K562 (cell line): ENCODE data around the gene SDR9C7. TPM values are rescaled to one million over a fixed set of nuclear protein-coding genes. Genes with fewer than 3 reads are reported as not detected.

Source experiments
- ATAC-seq: fragments of 200-7000 bp; cut with Tn5 transposase; 3 replicates; pipeline ENCODE4 v1.9.1; 2020; ENCODE audit warnings: moderate library complexity
- BruUV-seq: library from RNA; stranded (reverse); fragments of 400-500 nt; replicated peaks from 2 replicates; lab custom pipeline; 2021; lab: Mats Ljungman, UMichigan
- CTCF ChIA-PET: fragments of 300-600 bp; formaldehyde crosslinking; extraction: SDS; loops from one replicate; lab custom pipeline; 2021; ENCODE audit warnings: low intra/inter-chr PET ratio; lab: Yijun Ruan, JAX
- POLR2A ChIA-PET: fragments of 300-600, 350-650 bp; sonication (Branson Sonifier 250); formaldehyde crosslinking; extraction: SDS; loops from one replicate; lab custom pipeline; 2021; ENCODE audit warnings: antibody characterized with exemption, inconsistent platforms; lab: Yijun Ruan, JAX
- DNase-seq, 4 experiments: peaks; one replicate each; pipeline versions ENCODE4 v3.0.0 to v3.0.0-alpha.2; 2011 to 2018; ENCODE audit warnings: low spot score in 3 of 4, mixed read lengths in 3 of 4; ENCODE audit errors: extremely low read depth in 1 of 4
- FAIRE-seq: peaks from 2 replicates; lab custom pipeline; 2011; peaks lifted over from hg19 to GRCh38; lab: Jason Lieb, UNC
- H2AFZ ChIP-seq: 2 replicates; pipeline ENCODE4 v1.6.0; 2011; ENCODE audit warnings: low read depth, low read length, control low read depth, inconsistent platforms
- H3K27ac ChIP-seq: fragments of 200-600 bp; 3 replicates; pipeline ENCODE4 v1.8.0; 2011; ENCODE audit warnings: low read depth, mild to moderate bottlenecking, control low read depth, inconsistent platforms, low read length, moderate library complexity, mixed read lengths; ENCODE audit errors: extremely low read depth
- H3K27me3 ChIP-seq, 2 experiments: fragments of 300-600 bp in 1 of 2; 2 replicates in 1 of 2; 3 replicates in 1 of 2; pipeline versions ENCODE4 v1.6.0 to v1.8.0; 2011; ENCODE audit warnings: inconsistent platforms in 2 of 2, low read length in 2 of 2, mild to moderate bottlenecking in 1 of 2, mixed read lengths in 1 of 2, moderate library complexity in 1 of 2; ENCODE audit not compliant: control insufficient read depth in 2 of 2, insufficient read depth in 2 of 2
- H3K36me3 ChIP-seq: fragments of 300-600 bp; 3 replicates; pipeline ENCODE4 v1.8.0; 2011; ENCODE audit warnings: mild to moderate bottlenecking, low read length, inconsistent platforms; ENCODE audit not compliant: control insufficient read depth, insufficient read depth
- H3K4me1 ChIP-seq, 2 experiments: fragments of 200-600 bp in 1 of 2; replicated peaks in 1 of 2; 2 replicates in 1 of 2; 3 replicates in 1 of 2; pipeline versions ENCODE4 v1.5.1 to v1.8.0; 2011; ENCODE audit warnings: inconsistent platforms in 2 of 2, low read length in 2 of 2, mild to moderate bottlenecking in 1 of 2, mixed read lengths in 1 of 2, moderate library complexity in 1 of 2; ENCODE audit not compliant: control insufficient read depth in 2 of 2, insufficient read depth in 2 of 2
- H3K4me2 ChIP-seq: 2 replicates; pipeline ENCODE4 v1.6.1; 2011; ENCODE audit warnings: low read length, control low read depth, inconsistent platforms, mixed read lengths; ENCODE audit not compliant: insufficient read depth
- H3K4me3 ChIP-seq: fragments of 200-600 bp; sonication (generic), shearing (Covaris generic); 2 replicates; pipeline ENCODE4 v1.5.1; 2016; ENCODE audit warnings: control low read depth, inconsistent platforms
- H3K79me2 ChIP-seq: fragments of 200-600 bp; 3 replicates; pipeline ENCODE4 v1.8.0; 2011; ENCODE audit warnings: low read length, inconsistent platforms; ENCODE audit not compliant: control insufficient read depth, insufficient read depth
- H3K9ac ChIP-seq, 2 experiments: 2 replicates each; pipeline versions ENCODE4 v1.6.0 to v1.6.1; 2011; ENCODE audit warnings: low read depth in 2 of 2, low read length in 2 of 2, control low read depth in 1 of 2, inconsistent platforms in 1 of 2, mild to moderate bottlenecking in 1 of 2, mixed read lengths in 1 of 2; ENCODE audit not compliant: insufficient read depth in 1 of 2
- H3K9me1 ChIP-seq: one replicate; pipeline ENCODE4 v1.6.0; 2011; ENCODE audit warnings: inconsistent platforms, mild to moderate bottlenecking, low read length, moderate library complexity; ENCODE audit not compliant: control insufficient read depth, insufficient read depth
- H3K9me3 ChIP-seq: replicated peaks from 2 replicates; pipeline ENCODE4 v1.5.1; 2011; ENCODE audit warnings: low read depth, low read length, inconsistent platforms; ENCODE audit not compliant: control insufficient read depth, insufficient read depth
- H4K20me1 ChIP-seq: replicated peaks from 2 replicates; pipeline ENCODE4 v1.6.1; 2011; ENCODE audit warnings: low read length, inconsistent platforms, mixed read lengths; ENCODE audit not compliant: control insufficient read depth, insufficient read depth
- HDGF ChIP-seq: fragments of 450-650 bp; IDR thresholded peaks from 2 replicates; pipeline ENCODE4 v1.6.1; 2016
- HNRNPL ChIP-seq: fragments of 200-400 bp; formaldehyde crosslinking; IDR thresholded peaks from 2 replicates; pipeline ENCODE4 v1.6.1; 2017; ENCODE audit warnings: low read depth, mild to moderate bottlenecking, low read length
- MYBL2 ChIP-seq, 2 experiments: fragments of 450-650 bp in 1 of 2; sonication (generic) in 1 of 2; formaldehyde crosslinking in 1 of 2; IDR thresholded peaks; 2 replicates each; pipeline versions ENCODE4 v1.6.1 to v1.8.1; 2017 to 2022; ENCODE audit warnings: borderline replicate concordance in 1 of 2, inconsistent platforms in 1 of 2, low read depth in 1 of 2, mild to moderate bottlenecking in 1 of 2, missing genetic modification reagents in 1 of 2, moderate library complexity in 1 of 2
- ZBTB7A ChIP-seq: IDR thresholded peaks from 2 replicates; pipeline ENCODE4 v1.6.1; 2011; ENCODE audit warnings: low read depth, mild to moderate bottlenecking, low read length, moderate library complexity, borderline replicate concordance; ENCODE audit not compliant: control insufficient read depth
- WGBS: fragments of 100-300 bp; shearing (Covaris generic); methylation state at CpG from one replicate; pipeline ENCODE4 v1.1.6; 2016; ENCODE audit warnings: low coverage, mixed read lengths; ENCODE audit not compliant: insufficient coverage; ENCODE audit errors: missing lambda C conversion rate; 5-methylcytosine and 5-hydroxymethylcytosine counted together
- in situ Hi-C: fragments of 300-500 bp; cut with MboI; formaldehyde crosslinking; loops from 4 replicates; pipeline ENCODE4 v1.15.0; 2018; ENCODE audit warnings: inconsistent platforms, mixed read lengths
- intact Hi-C: fragments of 100-400 bp; cut with micrococcal nuclease; formaldehyde crosslinking; loops from 2 replicates; pipeline ENCODE4 v1.14.2; 2022
- polyA plus RNA-seq, 8 experiments: library from polyadenylated mRNA; depleted of rRNA in 4 of 8; stranded (reverse) in 5 of 8; unstranded in 3 of 8; fragments of >200 nt; fragmentation: Nextera tagmentation in 2 of 8; fragmentation: Illumina TruSeq in 1 of 8; extraction: Ambion mirVana in 2 of 8; extraction: Trizol in 1 of 8; gene quantifications; 2 replicates each; pipeline versions ENCODE4 v1.2.1 to v1.2.3, GENCODE V29; 2011 to 2014; ENCODE audit warnings: inconsistent platforms in 1 of 8, missing spikeins in 1 of 8
- total RNA-seq, 7 experiments: library from RNA; depleted of rRNA in 6 of 7; stranded (reverse); fragments of >200 nt in 6 of 7; fragmentation: Illumina TruSeq in 2 of 7; extraction: Trizol in 2 of 7; gene quantifications; 2 replicates each; pipeline versions ENCODE4 v1.2.1 to v1.2.3, GENCODE V29; 2011 to 2021; ENCODE audit warnings: low replicate concordance in 1 of 7
- TF ChIP-seq, protein P1 (sequence below): fragments of 250-450 bp; sonication (Bioruptor Pico); IDR thresholded peaks from 2 replicates; pipeline ENCODE4 v1.5.0; 2021; ENCODE audit warnings: mild to moderate bottlenecking, borderline replicate concordance

The SDR9C7 gene
- total and polyA plus RNA-seq, 9 of the 15 experiments (the other 6 are each of a cell fraction or from before 2014, with no cell fraction given) = 0.04 to 0.59 (median 0.06) TPM; not detected in 6

DNA sequence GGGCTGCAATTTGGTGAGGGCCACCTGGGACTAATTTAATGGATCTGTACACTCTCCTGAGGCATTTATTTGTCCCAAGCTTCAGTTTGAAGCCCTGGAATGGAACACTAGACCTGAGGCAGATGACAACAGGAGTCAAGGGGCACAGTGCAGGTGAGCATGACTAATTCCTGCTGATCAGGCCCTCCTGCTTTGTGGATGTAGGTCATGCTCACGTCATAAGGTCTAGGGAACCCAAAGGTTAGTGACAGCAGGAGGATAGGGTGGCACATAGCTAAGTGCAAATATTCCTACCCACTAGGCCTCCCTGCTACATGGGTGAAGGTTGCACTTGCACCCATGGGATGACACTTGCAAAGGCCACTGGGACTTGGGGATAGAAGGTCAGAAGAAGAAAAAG is 30.8 kb downstream of the SDR9C7 start:
- FAIRE-seq = no peak
- intact Hi-C loops = no loop called here

More for the DNA sequence above, 30.8 kb downstream of the SDR9C7 start:
- H3K4me3 ChIP-seq = no peak overlapping the region
- H3K4me2 ChIP-seq = no peak overlapping the region
- H3K9me1 ChIP-seq = no peaks in the 10 kb centered on the region
- in situ Hi-C loops = no loop called here
- 0% methylated on average over 1 of the region's 1 CpG for WGBS
- peaks cover 8 to 22% of the 10 kb centered on the region in 2 experiments for H3K4me1 ChIP-seq
- ChIA-PET POLR2A (no interaction called here), CTCF (no interaction called here)
- no peak for ATAC-seq
- no peaks in the 10 kb centered on the region for H3K36me3 ChIP-seq
- H3K27ac ChIP-seq = no peak overlapping the region
- H3K79me2 ChIP-seq = no peaks in the 10 kb centered on the region
- DNase-seq = no peak
- no peaks in the 10 kb centered on the region for H3K27me3 ChIP-seq
- no peak overlapping the region for H3K9ac ChIP-seq
- H4K20me1 ChIP-seq = no peaks in the 10 kb centered on the region
- no peaks in the 10 kb centered on the region for H3K9me3 ChIP-seq
- no TSS peak for BruUV-seq
- no peak overlapping the region for H2AFZ ChIP-seq
- TF ChIP-seq, protein P1, sequence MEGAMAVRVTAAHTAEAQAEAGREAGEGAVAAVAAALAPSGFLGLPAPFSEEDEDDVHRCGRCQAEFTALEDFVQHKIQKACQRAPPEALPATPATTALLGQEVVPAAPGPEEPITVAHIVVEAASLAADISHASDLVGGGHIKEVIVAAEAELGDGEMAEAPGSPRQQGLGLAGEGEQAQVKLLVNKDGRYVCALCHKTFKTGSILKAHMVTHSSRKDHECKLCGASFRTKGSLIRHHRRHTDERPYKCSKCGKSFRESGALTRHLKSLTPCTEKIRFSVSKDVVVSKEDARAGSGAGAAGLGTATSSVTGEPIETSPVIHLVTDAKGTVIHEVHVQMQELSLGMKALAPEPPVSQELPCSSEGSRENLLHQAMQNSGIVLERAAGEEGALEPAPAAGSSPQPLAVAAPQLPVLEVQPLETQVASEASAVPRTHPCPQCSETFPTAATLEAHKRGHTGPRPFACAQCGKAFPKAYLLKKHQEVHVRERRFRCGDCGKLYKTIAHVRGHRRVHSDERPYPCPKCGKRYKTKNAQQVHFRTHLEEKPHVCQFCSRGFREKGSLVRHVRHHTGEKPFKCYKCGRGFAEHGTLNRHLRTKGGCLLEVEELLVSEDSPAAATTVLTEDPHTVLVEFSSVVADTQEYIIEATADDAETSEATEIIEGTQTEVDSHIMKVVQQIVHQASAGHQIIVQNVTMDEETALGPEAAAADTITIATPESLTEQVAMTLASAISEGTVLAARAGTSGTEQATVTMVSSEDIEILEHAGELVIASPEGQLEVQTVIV (CRISPR knock-in tag) = no peak
- TF ChIP-seq ZBTB7A = no peak
- TF ChIP-seq MYBL2 (IDR thresholded peaks at IDR 0.05; ENCODE audit: low read depth) = no peak
- TF ChIP-seq MYBL2 (CRISPR knock-in tag; IDR thresholded peaks at IDR 0.05; ENCODE audit: borderline replicate concordance) = no peak
- no peak for TF ChIP-seq HNRNPL
- TF ChIP-seq HDGF = no peak
